ENCODE data around the gene TMSB4X.

The TMSB4X gene

DNA sequence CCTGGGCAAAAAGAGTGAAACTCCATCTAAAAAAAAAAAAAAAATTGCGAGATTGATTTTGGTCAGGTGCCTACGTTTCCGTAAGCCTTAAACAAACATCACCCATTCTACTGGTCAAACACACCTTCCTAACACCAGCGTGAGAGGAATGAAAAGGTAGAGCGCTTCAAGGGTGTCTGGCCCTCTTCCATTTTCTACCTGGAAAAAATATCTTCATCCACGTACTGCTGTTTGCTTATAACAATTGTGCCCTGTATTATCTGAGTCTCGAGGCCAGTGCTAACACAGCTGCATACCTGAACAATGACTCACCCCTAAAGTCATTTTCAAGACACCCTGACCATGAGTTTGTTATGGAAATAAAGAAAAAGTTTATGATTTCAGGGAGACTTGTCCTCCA lies 13.9 kb downstream of the TMSB4X start:
- no peak overlapping the region for H3K4me3 Mint-ChIP-seq
- H3K27me3 Mint-ChIP-seq = peaks cover 52% of the 10 kb centered on the region
- no peak for DNase-seq
- peaks cover 70% of the 10 kb centered on the region for H3K4me1 Mint-ChIP-seq (ENCODE audit: low read depth)
- H3K36me3 Mint-ChIP-seq (ENCODE audit: low read depth) = no peaks in the 10 kb centered on the region
- no peak overlapping the region for H3K27ac Mint-ChIP-seq
- no peaks in the 10 kb centered on the region for H3K9me3 Mint-ChIP-seq

DNA sequence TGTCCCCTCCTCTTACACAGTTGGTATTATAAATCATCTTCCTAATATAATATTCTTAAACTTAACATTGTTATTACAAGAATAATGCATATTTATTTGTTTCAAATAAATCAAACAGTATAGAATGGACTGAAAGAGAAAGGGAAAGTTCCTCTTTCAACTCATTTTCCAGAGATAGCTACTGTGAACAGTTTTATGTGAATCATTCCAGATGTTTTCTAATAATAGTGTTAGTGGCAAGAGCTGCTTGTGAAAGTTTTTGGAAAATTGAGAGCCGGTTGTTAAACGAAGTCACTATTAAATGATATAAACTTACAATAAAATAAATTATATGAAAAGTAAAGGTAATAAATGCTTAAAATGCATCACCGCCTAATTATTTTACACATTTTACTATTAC lies 14.6 kb downstream of the TMSB4X start:
- H3K9me3 Mint-ChIP-seq = no peaks in the 10 kb centered on the region
- H3K27me3 Mint-ChIP-seq = peaks cover 51% of the 10 kb centered on the region
- H3K36me3 Mint-ChIP-seq (ENCODE audit: low read depth) = no peaks in the 10 kb centered on the region
- DNase-seq = no peak
- peaks cover 64% of the 10 kb centered on the region for H3K4me1 Mint-ChIP-seq (ENCODE audit: low read depth)
- no peak overlapping the region for H3K4me3 Mint-ChIP-seq
- H3K27ac Mint-ChIP-seq = no peak overlapping the region

DNA sequence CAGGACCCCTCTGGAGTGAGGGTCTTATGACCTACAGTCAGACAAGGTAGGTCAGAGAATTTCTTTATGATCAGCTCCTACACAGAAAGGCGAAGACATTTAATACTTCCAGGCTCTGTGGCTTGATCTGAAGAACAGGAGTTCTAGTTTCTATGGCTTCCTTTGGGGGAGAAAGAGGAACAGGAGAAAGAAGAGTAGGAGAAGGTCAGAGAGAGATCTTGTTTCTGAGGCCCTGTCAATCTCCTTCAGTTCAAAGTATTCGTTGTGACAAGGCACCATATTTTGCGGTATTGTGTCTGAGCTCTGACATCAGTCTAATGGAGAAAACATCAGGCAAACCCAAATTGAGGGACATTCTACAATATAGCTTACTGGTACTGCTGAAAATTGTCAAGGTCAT lies 16.7 kb downstream of the TMSB4X start:
- H3K27ac Mint-ChIP-seq = no peak overlapping the region
- H3K4me3 Mint-ChIP-seq = no peak overlapping the region
- peaks cover 62% of the 10 kb centered on the region for H3K27me3 Mint-ChIP-seq
- no peaks in the 10 kb centered on the region for H3K36me3 Mint-ChIP-seq (ENCODE audit: low read depth)
- H3K4me1 Mint-ChIP-seq (ENCODE audit: low read depth) = peaks cover 53% of the 10 kb centered on the region
- no peak for DNase-seq
- no peaks in the 10 kb centered on the region for H3K9me3 Mint-ChIP-seq

DNA sequence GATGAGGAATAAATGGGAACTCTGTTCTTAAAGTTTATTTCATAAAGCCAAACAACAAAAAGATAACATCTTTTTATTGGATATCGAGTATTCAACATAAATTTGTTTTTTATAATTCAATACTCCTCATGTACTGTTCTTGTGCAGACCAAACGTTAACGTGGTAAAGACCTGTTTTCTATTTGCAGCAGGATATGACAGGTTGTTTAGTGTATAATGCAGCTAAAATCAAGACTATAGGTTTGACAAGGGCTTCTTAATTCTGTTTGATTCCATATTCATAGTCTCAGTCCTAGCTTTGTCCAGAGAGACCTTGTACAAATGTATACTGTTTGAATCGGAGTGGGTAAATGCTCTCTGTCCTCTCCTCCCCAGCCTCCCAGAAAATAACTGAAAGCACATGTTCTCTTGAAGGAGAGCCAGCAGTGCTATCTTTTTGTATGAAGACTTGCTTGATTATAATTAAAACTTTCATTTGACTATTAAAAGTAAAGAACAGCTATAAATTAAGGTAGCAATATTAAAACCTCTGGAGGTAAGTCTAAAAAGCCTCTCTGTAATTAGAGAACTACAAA lies 17.7 kb downstream of the TMSB4X start:
- peaks cover 55% of the 10 kb centered on the region for H3K4me1 Mint-ChIP-seq (ENCODE audit: low read depth)
- no peak overlapping the region for H3K4me3 Mint-ChIP-seq
- peaks cover 58% of the 10 kb centered on the region for H3K27me3 Mint-ChIP-seq
- no peak overlapping the region for H3K27ac Mint-ChIP-seq
- no peaks in the 10 kb centered on the region for H3K36me3 Mint-ChIP-seq (ENCODE audit: low read depth)
- no peak for DNase-seq
- no peaks in the 10 kb centered on the region for H3K9me3 Mint-ChIP-seq

DNA sequence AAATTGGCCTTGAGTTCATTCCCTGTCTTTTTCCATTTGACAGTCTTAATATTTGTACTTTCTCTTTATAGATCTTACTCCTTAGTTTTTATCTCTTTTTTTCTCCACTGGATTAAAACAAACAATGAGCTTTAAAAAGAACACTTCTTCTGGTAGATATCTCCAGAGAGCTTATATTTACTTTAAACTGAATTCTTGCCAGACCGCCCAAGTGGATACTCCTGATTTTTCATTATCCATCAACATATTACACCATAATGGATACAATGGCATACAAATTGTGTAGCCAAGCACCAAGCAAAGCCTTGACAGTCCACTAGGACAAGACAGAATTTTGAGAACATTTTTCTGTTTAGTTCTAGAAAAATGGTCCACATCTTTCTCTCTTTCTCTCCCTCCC lies 18.9 kb downstream of the TMSB4X start:
- peaks cover 56% of the 10 kb centered on the region for H3K4me1 Mint-ChIP-seq (ENCODE audit: low read depth)
- H3K36me3 Mint-ChIP-seq (ENCODE audit: low read depth) = no peaks in the 10 kb centered on the region
- H3K4me3 Mint-ChIP-seq = no peak overlapping the region
- H3K27ac Mint-ChIP-seq = no peak overlapping the region
- no peaks in the 10 kb centered on the region for H3K9me3 Mint-ChIP-seq
- DNase-seq = no peak
- peaks cover 62% of the 10 kb centered on the region for H3K27me3 Mint-ChIP-seq

DNA sequence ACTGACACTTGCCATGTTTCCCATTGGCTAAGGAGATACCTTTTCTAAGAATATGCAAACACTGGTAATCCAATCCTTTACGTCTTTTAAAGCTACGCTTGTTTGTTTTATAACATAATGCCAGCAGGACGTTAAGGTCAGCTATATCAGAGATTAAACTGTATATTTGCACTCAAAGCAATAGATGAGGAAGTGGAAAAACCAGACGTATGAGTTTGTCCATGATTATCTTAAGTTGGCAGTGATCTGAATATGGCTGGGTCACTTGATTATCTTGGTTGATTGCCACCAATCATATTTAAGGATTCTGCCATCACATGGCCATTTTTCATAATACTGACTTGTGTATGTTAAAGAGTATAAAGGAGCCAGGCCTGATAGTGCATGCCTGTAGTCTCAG lies 19.4 kb downstream of the TMSB4X start:
- Mint-ChIP-seq H3K4me3 (no peak overlapping the region), H3K27me3 (peaks cover 60% of the 10 kb centered on the region), H3K36me3 (ENCODE audit: low read depth) (no peaks in the 10 kb centered on the region), H3K27ac (no peak overlapping the region), H3K9me3 (no peaks in the 10 kb centered on the region), H3K4me1 (ENCODE audit: low read depth) (peaks cover 58% of the 10 kb centered on the region)
- no peak for DNase-seq

DNA sequence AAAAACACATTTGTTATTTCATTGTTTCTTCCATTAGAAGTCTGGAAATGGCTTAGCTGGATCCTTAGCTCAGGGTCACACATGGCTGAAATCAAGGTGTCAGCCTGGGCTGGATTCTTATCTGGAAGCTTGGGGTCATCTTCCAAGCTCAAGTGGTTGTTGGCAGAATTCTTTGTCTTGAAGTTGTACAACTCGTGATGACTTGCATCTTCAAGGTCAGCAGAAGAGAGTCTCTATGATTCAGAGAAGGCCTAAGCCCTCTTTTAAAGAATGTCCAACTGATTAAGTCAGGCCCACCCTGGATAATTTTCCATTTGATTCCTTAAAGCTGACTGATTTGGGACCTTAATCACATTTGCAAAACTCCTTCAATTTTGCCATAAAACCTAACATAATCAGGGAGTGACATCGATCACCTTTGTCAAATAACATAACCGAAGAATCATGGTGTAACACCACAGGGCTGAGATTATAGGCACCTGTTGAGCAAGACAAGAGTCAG lies 22.1 kb downstream of the TMSB4X start:
- peak overlapping the region; percentile 93 for H3K27ac Mint-ChIP-seq
- peaks cover 41% of the 10 kb centered on the region for H3K27me3 Mint-ChIP-seq
- no peak for DNase-seq
- no peaks in the 10 kb centered on the region for H3K9me3 Mint-ChIP-seq
- H3K36me3 Mint-ChIP-seq (ENCODE audit: low read depth) = no peaks in the 10 kb centered on the region
- peaks cover 67% of the 10 kb centered on the region for H3K4me1 Mint-ChIP-seq (ENCODE audit: low read depth)
- H3K4me3 Mint-ChIP-seq = no peak overlapping the region

DNA sequence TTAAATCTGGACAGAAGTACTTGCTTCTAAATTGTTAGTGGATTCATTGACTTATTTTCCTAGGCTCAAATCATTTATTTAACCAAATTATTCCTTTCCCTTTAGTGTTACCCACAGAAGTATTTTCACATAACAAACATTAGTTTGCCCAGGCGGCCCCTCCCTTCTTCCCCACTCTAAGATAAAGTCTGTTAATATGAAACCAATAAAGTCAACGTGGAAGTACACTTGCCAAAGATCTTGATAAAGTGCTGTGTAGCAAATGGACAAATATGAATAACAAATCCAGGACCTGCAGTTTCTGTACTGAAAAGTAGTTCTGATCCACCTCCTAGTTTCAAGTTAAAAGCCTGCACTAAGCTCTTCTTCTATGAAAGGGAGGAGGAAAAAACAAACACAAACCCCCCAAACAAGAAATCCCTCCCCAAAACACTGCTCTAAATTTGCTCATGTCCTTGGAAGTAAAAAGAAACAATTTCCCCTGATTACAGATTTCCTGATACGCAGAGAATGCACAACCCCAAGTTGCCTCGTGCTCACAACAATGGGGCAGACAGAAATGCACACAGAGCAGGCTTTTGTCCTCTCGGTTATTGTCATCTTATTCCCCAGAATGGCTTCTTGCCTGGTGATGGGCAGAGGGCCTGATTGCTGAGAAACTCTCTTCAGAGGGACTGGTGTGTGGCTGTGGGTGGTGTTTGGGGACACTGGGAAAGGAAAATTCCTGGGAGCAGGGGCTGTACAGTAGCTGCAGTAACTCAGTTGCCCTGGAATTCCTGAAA lies 23.2 kb downstream of the TMSB4X start:
- DNase-seq = no peak
- Mint-ChIP-seq H3K27me3 (peaks cover 35% of the 10 kb centered on the region), H3K4me1 (ENCODE audit: low read depth) (peaks cover 68% of the 10 kb centered on the region), H3K27ac (peak overlapping the region; percentile 93), H3K36me3 (ENCODE audit: low read depth) (no peaks in the 10 kb centered on the region), H3K4me3 (peak overlapping the region; percentile 35), H3K9me3 (no peaks in the 10 kb centered on the region)

DNA sequence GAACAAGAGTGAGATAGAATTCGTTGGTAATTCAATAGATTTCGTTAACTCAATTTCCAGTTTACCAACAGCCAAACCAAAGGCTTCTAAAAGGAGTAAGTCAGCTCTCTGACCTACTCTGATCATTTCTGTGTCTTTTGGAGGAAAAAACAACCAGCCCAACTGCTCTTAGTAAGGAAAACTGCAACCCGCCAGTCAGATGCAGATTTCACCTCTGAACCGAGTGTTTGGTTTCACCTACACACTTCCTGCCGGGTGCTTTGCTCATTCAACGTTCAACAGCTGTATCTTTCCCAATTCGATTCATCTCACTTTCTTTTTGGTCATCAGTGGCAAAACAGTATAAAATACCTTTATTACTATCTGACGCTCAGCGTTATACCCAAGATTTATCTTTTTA lies 24.5 kb downstream of the TMSB4X start:
- Mint-ChIP-seq H3K27me3 (peaks cover 39% of the 10 kb centered on the region), H3K27ac (peak overlapping the region; percentile 91), H3K4me1 (ENCODE audit: low read depth) (peaks cover 74% of the 10 kb centered on the region), H3K36me3 (ENCODE audit: low read depth) (no peaks in the 10 kb centered on the region), H3K4me3 (peak overlapping the region; percentile 69), H3K9me3 (no peaks in the 10 kb centered on the region)
- no peak for DNase-seq

DNA sequence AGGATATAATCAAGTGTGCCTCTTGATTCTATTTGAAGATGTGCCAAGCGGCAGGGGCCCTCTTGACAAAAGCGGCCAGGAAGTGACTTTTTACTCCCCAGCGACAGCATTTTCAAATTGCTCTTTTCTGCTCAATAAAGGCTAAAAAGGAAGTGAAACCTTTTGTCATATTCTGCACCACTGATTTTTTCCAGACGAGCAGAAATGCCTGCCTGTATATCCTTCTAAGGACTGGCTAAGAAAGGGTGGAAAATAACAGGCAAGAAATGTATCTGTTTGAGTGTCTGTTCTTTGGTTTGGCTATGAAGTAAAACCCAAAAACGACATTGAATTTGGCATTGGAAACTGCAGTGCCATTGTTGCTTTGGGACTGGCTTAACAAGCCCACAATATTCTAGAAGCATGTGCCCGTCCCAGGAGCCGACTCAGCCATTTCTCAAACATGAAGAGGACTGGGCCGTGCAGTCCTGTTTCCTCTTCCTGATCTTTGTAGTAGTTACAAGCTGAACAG lies 25.4 kb downstream of the TMSB4X start:
- no peak for DNase-seq
- Mint-ChIP-seq H3K27me3 (peaks cover 43% of the 10 kb centered on the region), H3K36me3 (ENCODE audit: low read depth) (no peaks in the 10 kb centered on the region), H3K4me1 (ENCODE audit: low read depth) (peaks cover 82% of the 10 kb centered on the region), H3K27ac (peak overlapping the region; percentile 91), H3K9me3 (no peaks in the 10 kb centered on the region), H3K4me3 (peak overlapping the region; percentile 69)

DNA sequence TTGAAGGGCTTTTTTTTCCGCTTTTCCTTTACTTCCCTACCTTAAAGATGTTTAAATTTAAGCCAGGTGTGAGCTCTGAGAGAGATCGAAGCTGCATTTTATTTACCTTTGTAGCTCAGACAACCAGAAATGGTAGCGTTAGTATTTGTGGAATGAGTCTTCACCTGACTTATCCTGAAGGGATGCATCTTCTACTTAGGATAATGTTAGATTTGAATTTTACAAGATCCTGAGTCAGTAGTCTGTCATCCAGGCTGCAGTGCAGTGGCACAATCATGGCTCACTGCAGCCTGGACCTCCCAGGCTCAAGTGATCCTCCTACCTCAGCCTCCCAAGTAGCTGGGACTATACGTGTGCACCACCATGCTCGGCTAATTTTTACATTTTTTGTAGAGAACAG lies 26.2 kb downstream of the TMSB4X start:
- Mint-ChIP-seq H3K9me3 (no peaks in the 10 kb centered on the region), H3K4me3 (peak overlapping the region; percentile 19), H3K36me3 (ENCODE audit: low read depth) (no peaks in the 10 kb centered on the region), H3K27me3 (peaks cover 44% of the 10 kb centered on the region), H3K4me1 (ENCODE audit: low read depth) (peaks cover 84% of the 10 kb centered on the region), H3K27ac (peak overlapping the region; percentile 91)
- DNase-seq = no peak

DNA sequence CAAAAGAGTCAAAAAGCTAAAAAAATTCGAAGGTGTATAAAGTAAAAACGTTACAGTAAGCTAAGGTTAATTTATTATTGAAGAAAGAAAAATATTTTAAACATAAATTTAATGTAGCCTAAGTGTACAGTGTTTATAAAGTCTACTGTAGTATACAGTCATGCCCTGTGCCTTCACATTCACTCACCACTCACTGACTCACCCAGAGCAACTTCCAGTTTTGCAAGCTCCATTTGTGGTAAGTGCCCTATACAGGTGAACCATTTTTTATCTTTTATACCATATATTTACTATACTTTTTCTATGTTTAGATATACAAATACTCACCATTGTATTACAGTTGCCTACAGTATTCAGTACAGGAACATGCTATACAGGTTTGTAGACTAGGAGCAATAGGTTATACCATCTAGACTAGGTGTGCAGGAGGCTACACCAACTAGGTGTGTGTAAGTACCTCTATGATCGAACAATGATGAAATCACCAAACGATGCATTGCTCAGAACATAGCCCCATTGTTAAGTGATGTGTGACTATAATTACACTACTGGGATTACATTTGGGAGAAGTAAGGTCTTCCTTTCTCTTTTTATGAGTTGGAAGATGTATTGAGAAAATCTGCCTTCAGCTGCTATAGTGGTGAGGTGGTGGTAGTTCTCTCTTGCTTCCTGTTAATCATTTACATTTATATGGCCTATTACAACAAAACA lies 27.2 kb downstream of the TMSB4X start:
- peaks cover 43% of the 10 kb centered on the region for H3K27me3 Mint-ChIP-seq
- peak overlapping the region; percentile 87 for H3K27ac Mint-ChIP-seq
- H3K4me1 Mint-ChIP-seq (ENCODE audit: low read depth) = peaks cover 84% of the 10 kb centered on the region
- DNase-seq = no peak
- H3K9me3 Mint-ChIP-seq = no peaks in the 10 kb centered on the region
- no peak overlapping the region for H3K4me3 Mint-ChIP-seq
- no peaks in the 10 kb centered on the region for H3K36me3 Mint-ChIP-seq (ENCODE audit: low read depth)

DNA sequence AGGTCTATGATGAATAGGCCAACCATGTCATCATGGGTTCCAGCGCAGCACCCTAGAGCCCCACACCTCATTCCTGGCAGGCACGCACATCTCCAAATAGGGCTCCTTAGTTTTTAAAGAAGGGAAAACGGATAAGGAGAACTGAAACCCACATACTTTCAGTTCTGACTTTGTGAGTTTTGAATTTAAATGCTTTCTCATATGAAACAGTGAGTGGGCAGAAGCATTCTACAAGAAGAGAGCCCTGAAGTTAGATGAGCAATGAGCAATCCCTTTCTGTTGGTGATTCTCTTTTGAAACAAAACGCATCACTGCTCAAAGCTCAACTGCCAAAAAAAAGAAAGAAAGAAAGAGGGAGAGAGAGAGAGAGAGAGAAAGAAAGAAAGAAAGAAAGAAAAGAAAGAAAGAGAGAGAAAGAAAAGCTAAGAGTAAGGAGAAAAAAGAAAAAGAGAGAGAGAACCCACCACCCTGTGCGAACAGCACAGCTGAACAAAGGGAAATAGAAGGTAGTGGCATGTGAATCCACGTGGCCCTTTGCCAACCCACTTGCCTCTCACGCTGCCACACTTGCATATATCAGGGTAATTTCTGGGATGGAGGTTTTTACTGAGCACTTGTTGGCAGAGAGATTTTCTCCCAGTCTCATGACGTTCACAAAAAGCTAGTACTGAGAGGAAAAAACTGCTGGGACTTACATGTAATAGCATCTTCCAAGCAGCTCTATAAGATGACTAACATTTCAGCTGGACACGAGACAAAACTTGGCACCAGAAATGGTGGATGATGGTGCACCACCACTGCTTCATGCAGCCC lies 31.0 kb downstream of the TMSB4X start:
- peak overlapping the region; percentile 76 for H3K4me3 Mint-ChIP-seq
- DNase-seq = no peak
- H3K27ac Mint-ChIP-seq = peak overlapping the region; percentile 98
- no peaks in the 10 kb centered on the region for H3K36me3 Mint-ChIP-seq (ENCODE audit: low read depth)
- peaks cover 74% of the 10 kb centered on the region for H3K4me1 Mint-ChIP-seq (ENCODE audit: low read depth)
- no peaks in the 10 kb centered on the region for H3K9me3 Mint-ChIP-seq
- peaks cover 64% of the 10 kb centered on the region for H3K27me3 Mint-ChIP-seq

DNA sequence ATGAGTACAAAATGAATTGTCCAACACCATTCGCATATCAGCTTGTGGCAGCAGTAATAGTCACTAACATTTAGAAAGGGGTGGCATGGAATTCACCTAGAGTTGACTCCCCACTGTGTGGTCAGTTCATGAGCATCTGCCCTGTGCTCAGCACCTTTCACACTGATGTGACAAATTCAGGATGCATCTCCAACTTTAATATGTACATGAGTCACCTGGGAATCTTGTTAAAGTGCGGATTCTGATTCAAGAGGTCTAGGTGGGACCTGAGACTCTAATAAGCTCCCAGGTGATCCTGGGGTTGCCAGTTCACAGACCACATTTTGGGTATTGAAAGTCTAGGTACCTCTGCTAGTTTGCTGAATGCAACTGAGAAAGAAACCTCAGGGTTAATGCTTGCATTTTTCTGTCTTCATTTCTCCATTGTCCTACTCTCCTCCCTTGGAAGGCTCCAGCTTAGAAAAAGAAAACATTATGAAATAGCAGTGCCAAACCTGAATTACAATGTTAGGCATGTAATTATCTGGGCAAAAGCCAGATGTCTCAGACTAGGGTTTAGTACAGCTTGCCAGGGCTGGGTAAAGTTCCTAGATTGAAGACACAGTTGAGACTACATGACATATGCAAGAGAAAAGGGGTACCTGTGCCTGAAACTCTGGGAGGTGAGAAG lies 32.7 kb downstream of the TMSB4X start:
- no peak for DNase-seq
- H3K4me3 Mint-ChIP-seq = no peak overlapping the region
- peaks cover 68% of the 10 kb centered on the region for H3K4me1 Mint-ChIP-seq (ENCODE audit: low read depth)
- no peak overlapping the region for H3K27ac Mint-ChIP-seq
- H3K27me3 Mint-ChIP-seq = peaks cover 77% of the 10 kb centered on the region
- H3K9me3 Mint-ChIP-seq = no peaks in the 10 kb centered on the region
- H3K36me3 Mint-ChIP-seq (ENCODE audit: low read depth) = no peaks in the 10 kb centered on the region

Data from activated T-cell treated with anti-CD3 and anti-CD28 coated beads, Interleukin-2, amount 50 U/mL, for 24 hours (primary cell).